Stimulated activated naive B cell treated with anti-CD40 and anti-IgM and Interleukin-4, amounts not matched to agents 10 μg/mL and 1 μg/mL and 100 μg/mL, for 72 hours (primary cell): ENCODE data around the gene NDST3.

Experiments
- ATAC-seq, 2 donors: fragments of 150-1000 bp; cut with Tn5 transposase; replicated peaks; 2 replicates each; pipeline ENCODE4 v1.10.0; 2021; ENCODE audit warnings: moderate library complexity in 1 of 2
- DNase-seq: peaks from one replicate; pipeline ENCODE4 v3.0.0; 2021
- H3K27ac Mint-ChIP-seq: one replicate; pipeline ENCODE4 v1.8.0; 2022; ENCODE audit warnings: mild to moderate bottlenecking, mixed read lengths
- H3K27me3 Mint-ChIP-seq, 2 donors: one replicate each; pipeline ENCODE4 v1.8.0; 2022; ENCODE audit warnings: mixed read lengths in 2 of 2
- H3K36me3 Mint-ChIP-seq, 2 donors: one replicate each; pipeline ENCODE4 v1.8.0; 2022; ENCODE audit warnings: mixed read lengths in 2 of 2, mild to moderate bottlenecking in 1 of 2
- H3K4me1 Mint-ChIP-seq, 2 donors: one replicate each; pipeline ENCODE4 v1.8.0; 2022; ENCODE audit warnings: mixed read lengths in 2 of 2, mild to moderate bottlenecking in 1 of 2
- H3K4me3 Mint-ChIP-seq, 2 donors: one replicate each; pipeline ENCODE4 v1.8.0; 2022; ENCODE audit warnings: mild to moderate bottlenecking in 2 of 2, mixed read lengths in 2 of 2, moderate library complexity in 1 of 2
- H3K9me3 Mint-ChIP-seq, 2 donors: one replicate each; pipeline ENCODE4 v1.8.0; 2022; ENCODE audit warnings: mixed read lengths in 2 of 2, mild to moderate bottlenecking in 1 of 2

The NDST3 gene

DNA sequence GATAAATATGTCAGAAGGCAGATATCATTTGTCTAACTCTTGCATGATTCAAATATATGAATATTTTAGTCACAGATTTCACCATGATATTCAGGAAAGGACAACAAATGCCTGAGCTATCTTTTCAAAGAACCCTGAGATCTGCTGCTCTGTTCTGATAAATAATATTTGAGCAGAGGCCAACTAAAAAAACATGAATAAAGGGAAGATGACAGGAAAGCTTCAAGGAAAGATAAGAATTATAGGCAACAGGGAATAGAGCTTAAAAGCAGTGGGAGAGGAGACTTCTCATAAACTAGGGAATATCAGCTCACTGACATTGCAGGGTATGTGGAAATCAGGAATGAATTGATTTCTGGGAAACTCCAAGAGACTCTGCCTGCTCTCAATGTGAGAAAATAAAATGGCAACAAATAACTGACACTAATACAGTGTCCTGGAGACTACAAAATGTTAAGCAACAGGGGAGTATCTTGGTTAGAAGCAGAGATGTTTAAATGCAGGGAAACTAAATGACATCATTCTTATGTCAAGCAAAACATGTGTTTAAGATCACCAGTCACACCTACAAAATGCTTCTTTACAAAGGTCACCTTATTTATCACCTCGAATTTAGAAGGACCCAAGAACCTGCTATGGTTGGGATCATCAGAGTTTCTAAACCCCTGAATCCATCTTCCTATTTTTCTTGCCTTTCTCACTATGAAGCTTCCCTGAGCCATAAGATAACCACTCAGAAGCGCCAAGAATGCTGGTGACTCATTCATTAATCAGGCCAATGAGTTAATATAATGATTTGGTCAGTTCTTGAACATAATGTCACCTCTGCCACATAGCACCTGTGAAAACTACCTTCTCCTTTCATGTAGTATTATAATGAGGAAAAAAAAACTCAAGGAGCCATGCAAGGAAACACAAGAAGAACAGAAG, 78.1 kb downstream of the NDST3 start:
- Mint-ChIP-seq H3K36me3 (no peaks in the 10 kb centered on the region), H3K9me3 (peaks cover 0 to 5% of the 10 kb centered on the region in 2 donors), H3K4me3 (no peak overlapping the region), H3K27me3 (no peaks in the 10 kb centered on the region), H3K27ac (no peak overlapping the region), H3K4me1 (peaks cover 0 to 6% of the 10 kb centered on the region in 2 donors)
- ATAC-seq (no peak), DNase-seq (no peak)

DNA sequence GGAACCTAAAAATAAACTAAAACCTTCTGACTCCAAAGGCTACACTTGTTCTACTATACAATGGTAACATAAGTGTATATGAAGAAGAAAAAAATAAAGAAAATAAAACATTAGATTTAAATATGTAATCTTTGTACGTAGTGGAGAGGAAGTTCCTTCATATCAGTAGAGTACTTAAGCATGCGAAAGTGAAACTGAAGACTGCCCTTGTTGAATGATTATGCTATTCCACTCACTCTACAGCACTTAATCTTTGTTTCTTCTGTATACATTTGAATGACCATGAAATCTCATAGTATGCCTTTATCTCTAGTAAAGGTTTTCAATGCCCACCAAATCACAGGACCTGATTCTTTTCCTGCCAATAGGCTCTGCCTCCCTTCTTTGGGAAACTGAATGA, 78.9 kb downstream of the NDST3 start:
- ATAC-seq (no peak), DNase-seq (no peak)
- H3K27ac Mint-ChIP-seq = no peak overlapping the region
- H3K36me3 Mint-ChIP-seq = no peaks in the 10 kb centered on the region
- peaks cover 0 to 3% of the 10 kb centered on the region in 2 donors for H3K9me3 Mint-ChIP-seq
- H3K4me3 Mint-ChIP-seq = no peak overlapping the region
- no peaks in the 10 kb centered on the region for H3K27me3 Mint-ChIP-seq
- peaks cover 0 to 6% of the 10 kb centered on the region in 2 donors for H3K4me1 Mint-ChIP-seq

DNA sequence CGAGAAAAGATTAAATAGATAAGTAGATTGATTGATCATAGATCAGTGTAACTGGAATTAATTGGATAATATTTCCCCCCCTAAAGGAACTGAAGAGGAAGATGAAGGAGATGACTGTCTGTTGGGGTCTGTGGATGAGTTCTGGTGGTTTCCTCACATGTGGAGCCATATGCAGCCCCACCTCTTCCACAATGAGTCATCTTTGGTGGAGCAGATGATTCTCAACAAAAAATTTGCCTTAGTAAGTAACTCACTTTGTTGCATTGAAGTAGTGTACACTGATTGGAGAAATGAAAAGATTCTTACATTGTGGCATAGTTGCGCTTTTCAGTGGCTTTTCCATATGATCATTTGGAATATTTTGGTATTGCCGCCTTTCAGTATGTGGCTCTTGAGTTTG, 80.4 kb downstream of the NDST3 start:
- Mint-ChIP-seq H3K9me3 (peaks cover 0 to 3% of the 10 kb centered on the region in 2 donors), H3K36me3 (no peaks in the 10 kb centered on the region), H3K27ac (no peak overlapping the region), H3K4me3 (no peak overlapping the region), H3K27me3 (no peaks in the 10 kb centered on the region), H3K4me1 (peaks cover 0 to 6% of the 10 kb centered on the region in 2 donors)
- ATAC-seq (no peak), DNase-seq (no peak)

DNA sequence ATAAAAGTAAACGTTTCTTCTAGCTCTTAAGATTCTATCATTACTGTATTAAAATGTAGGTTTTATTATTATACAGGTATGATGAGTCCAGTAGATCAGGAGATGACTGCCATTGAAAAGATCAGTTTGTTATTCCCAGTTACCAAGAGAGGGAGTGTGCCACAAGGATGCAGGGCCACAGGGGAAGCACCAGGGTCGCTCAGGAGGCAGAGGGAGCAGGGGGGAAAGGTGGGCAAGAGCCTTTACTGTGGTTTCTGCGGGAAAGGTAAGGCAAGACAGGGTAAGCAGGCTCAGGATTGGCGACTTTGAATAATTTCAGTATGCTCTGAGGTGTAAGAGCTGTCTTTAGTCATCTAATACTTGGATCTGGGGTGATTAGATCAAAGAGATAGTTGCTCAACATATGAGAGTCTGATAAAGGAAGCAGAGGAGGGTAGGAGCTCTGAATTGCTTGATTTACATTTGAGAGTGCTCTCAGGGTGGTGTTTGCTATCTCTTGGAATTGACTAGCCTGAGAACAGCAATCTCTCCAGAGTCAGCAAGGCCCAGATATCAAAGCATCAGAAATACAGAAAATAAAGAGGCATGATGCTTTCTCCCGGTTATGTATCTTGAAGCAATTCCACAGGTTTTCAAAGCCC, 86.0 kb downstream of the NDST3 start:
- Mint-ChIP-seq H3K27me3 (no peaks in the 10 kb centered on the region), H3K4me3 (no peak overlapping the region), H3K36me3 (no peaks in the 10 kb centered on the region), H3K4me1 (no peaks in the 10 kb centered on the region), H3K27ac (no peak overlapping the region), H3K9me3 (no peaks in the 10 kb centered on the region)
- ATAC-seq (no peak), DNase-seq (no peak)

DNA sequence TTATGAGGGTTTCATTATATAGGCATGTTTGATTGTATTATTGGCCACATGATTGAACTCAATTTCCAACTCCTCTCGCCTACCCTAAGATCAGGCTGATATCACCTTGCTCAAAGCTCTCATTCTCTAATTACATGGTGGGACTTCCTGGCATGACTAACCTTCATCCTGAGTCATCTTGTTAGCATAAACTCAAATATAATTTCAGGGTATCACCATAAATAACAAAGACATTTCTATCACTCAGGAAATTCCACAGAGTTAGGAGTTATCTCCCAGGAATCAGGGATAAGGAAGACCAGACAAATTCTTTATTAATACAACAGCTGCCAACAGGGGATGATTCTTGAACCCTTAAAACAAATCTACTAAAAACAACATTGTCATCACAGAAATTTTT, 90.7 kb downstream of the NDST3 start:
- Mint-ChIP-seq H3K27me3 (no peaks in the 10 kb centered on the region), H3K36me3 (no peaks in the 10 kb centered on the region), H3K9me3 (peaks cover 3 to 4% of the 10 kb centered on the region in 2 donors), H3K4me1 (no peaks in the 10 kb centered on the region), H3K4me3 (no peak overlapping the region), H3K27ac (no peak overlapping the region)
- ATAC-seq (no peak), DNase-seq (no peak)

DNA sequence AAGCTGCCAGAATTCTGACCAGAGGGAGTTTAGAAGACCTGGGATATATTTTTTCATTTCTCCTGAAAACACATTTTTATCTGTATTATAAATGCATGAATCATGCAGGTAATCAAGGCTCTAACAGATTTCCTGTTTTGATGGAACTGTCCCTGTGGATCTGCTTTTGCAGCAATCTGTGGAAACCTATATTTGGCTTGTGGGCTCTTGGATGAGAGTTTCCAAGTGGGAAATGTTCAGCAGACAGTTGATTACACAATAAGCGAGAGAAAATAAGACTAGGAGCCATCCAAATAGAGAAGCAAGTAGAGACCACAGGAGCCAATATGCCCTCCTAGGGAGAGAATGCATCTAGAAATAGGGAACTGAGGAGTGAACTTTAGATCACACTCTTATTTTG, 105.0 kb downstream of the NDST3 start:
- DNase-seq = no peak
- H3K9me3 Mint-ChIP-seq = peaks cover 0 to 2% of the 10 kb centered on the region in 2 donors
- H3K4me1 Mint-ChIP-seq = no peaks in the 10 kb centered on the region
- H3K36me3 Mint-ChIP-seq = no peaks in the 10 kb centered on the region
- no peak overlapping the region for H3K27ac Mint-ChIP-seq
- H3K27me3 Mint-ChIP-seq = no peaks in the 10 kb centered on the region
- no peak for ATAC-seq
- no peak overlapping the region for H3K4me3 Mint-ChIP-seq

DNA sequence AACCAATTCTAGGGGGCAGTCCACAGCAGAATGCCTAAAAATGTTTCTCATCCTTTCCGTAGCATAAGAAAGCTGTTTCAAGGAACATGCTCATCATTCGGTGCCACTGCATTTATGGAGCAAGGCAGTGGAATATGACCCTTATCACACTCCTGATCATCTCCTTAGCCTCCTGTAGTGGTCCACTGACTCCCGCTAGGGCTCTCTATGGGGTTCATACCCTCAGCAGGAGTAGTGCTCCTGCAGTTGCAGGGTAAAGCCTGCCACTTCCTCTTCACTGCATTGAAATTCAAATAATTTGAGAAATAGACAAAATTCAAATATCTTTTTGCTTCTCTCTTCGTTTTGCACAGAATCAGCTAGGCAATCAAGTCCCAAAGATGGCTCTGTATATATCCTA, 107.0 kb downstream of the NDST3 start:
- no peaks in the 10 kb centered on the region for H3K4me1 Mint-ChIP-seq
- DNase-seq (no peak), ATAC-seq (no peak)
- H3K36me3 Mint-ChIP-seq = no peaks in the 10 kb centered on the region
- no peak overlapping the region for H3K27ac Mint-ChIP-seq
- H3K4me3 Mint-ChIP-seq = no peak overlapping the region
- H3K9me3 Mint-ChIP-seq = peaks cover 0 to 2% of the 10 kb centered on the region in 2 donors
- H3K27me3 Mint-ChIP-seq = no peaks in the 10 kb centered on the region

DNA sequence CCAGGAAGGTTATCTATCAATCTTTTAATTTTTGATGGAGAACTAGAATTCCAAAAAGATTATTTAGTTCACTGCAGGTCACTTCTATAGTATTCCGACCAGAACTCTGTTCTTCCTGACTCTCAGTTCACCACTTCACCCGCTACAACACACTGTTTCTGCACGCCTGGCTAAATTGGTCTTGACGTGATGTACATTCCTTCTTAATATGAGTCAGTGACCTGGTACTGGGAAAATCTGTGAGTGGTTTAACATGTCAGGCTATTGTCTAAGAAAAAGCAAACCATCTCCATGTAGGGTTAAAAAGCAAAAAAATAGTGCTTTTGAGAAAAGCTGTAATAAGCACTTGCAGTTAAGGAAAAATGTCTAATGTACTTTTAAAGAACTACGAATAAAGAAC, 120.4 kb downstream of the NDST3 start:
- no peak overlapping the region for H3K4me3 Mint-ChIP-seq
- no peaks in the 10 kb centered on the region for H3K36me3 Mint-ChIP-seq
- no peaks in the 10 kb centered on the region for H3K4me1 Mint-ChIP-seq
- no peak for DNase-seq
- no peaks in the 10 kb centered on the region for H3K27me3 Mint-ChIP-seq
- ATAC-seq = no peak
- H3K9me3 Mint-ChIP-seq = peaks cover 4% of the 10 kb centered on the region in 2 donors
- H3K27ac Mint-ChIP-seq = no peak overlapping the region

DNA sequence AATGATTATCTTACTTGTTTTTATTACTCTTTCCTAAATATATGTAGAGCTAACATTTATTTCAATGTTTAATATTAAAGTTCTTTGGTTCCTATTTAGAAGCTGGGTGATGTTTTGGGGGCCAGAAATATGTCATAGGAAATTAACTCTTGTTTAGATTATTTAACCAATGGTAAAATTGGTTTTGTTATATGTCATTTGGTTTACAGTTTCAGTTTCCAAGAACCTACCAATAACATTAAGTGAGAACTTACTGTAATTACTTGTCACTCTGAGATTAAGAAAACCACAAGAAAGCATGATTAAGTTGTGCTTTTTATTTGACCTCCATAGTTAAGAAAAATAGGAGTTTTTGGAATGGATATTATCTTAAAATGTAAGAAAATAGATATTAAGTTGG, 121.2 kb downstream of the NDST3 start:
- Mint-ChIP-seq H3K27ac (no peak overlapping the region), H3K4me1 (no peaks in the 10 kb centered on the region), H3K4me3 (no peak overlapping the region), H3K9me3 (peaks cover 7 to 9% of the 10 kb centered on the region in 2 donors), H3K27me3 (no peaks in the 10 kb centered on the region), H3K36me3 (no peaks in the 10 kb centered on the region)
- DNase-seq = no peak
- ATAC-seq = no peak

DNA sequence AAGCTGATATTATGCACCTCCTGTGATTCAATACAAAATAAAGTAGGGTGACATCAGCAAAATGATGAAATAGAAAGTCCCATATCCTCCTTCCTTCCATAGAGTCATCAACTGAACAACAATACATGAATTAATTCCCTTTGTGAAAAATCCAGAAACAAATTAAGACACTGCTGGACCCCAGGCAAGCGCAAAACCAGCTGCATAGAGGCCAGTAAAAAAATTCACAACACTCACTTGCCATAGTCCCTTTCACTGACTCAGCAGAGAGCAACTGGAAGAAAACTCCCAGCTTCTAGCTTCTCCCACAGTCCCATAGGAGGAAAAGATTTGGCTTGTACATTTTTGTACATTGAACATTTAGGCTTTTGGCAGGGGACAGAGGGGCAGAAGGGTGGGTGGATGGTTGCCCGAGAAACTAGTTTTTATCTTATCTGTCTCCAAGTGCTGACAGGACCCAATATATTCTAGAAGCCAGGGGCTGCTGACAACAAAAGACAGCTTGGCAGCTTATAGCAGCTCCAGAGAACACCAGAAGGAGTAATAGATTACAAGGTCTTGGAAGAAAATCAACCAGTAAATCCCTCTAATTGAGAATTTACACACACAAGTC, 124.6 kb downstream of the NDST3 start:
- Mint-ChIP-seq H3K36me3 (no peaks in the 10 kb centered on the region), H3K27me3 (no peaks in the 10 kb centered on the region), H3K4me3 (no peak overlapping the region), H3K4me1 (no peaks in the 10 kb centered on the region), H3K27ac (no peak overlapping the region), H3K9me3 (peaks cover 7 to 9% of the 10 kb centered on the region in 2 donors)
- DNase-seq (no peak), ATAC-seq (no peak)

DNA sequence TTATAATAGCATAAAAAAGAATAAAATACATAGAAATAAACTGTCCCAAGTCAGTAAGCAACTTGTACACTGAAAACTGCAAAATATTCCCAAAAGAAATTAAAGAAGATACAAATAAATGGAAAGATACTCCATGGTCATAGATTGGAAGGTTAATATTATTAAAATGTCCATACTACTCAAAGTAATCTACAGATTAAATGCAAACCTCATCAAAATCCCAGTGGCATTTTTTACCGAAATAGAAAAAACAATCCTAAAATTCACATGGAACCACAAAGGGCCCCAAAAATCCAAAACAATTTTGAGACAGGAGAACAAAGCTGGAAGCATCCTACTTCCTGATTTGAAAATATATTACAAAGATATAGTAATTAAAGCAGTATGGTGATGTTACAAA, 133.0 kb downstream of the NDST3 start:
- Mint-ChIP-seq H3K27me3 (no peaks in the 10 kb centered on the region), H3K36me3 (no peaks in the 10 kb centered on the region), H3K4me1 (no peaks in the 10 kb centered on the region), H3K27ac (no peak overlapping the region), H3K4me3 (no peak overlapping the region), H3K9me3 (peaks cover 4% of the 10 kb centered on the region in 2 donors)
- no peak for ATAC-seq
- DNase-seq = no peak

DNA sequence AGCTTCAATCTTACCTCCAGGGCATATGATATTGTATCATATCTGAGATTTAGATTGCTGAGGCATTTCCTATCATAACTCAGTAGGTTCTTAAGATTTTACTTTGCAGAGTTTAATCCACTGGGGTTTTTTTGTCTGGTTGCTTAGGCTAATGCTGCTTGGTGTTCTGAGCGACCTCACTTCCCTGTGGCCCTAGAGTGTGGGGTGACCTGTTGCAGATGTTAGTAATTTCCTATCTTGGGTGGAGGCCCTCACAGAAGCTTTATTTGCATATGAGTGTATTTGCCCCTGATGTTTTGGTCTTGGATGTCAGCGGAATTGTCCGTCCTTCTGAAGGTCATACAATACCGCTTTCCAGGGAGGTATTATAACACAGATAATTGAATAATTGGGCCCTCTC, 137.1 kb downstream of the NDST3 start:
- Mint-ChIP-seq H3K4me3 (no peak overlapping the region), H3K4me1 (no peaks in the 10 kb centered on the region), H3K27me3 (no peaks in the 10 kb centered on the region), H3K36me3 (no peaks in the 10 kb centered on the region), H3K27ac (no peak overlapping the region), H3K9me3 (peaks cover 2 to 4% of the 10 kb centered on the region in 2 donors)
- DNase-seq (no peak), ATAC-seq (no peak)

DNA sequence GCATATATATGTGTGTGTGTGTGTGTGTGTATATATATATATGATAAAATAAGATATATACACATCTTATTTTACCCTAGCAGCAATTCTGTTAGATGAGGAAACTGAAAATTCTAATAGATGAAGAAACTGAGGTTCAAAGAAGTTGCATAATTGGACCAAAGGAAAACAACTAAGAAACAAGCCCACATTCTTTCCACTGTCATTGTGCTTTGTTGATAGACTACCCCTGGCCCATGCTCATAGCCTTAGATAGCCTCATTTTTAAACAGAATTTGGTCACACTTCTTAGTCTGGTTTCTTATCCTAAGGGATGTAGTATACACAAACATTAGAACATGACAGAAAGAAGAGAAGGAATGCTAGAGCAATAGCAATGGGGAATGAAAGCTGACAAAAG, 138.8 kb downstream of the NDST3 start:
- Mint-ChIP-seq H3K4me1 (no peaks in the 10 kb centered on the region), H3K27ac (no peak overlapping the region), H3K9me3 (no peaks in the 10 kb centered on the region), H3K4me3 (no peak overlapping the region), H3K27me3 (no peaks in the 10 kb centered on the region), H3K36me3 (no peaks in the 10 kb centered on the region)
- DNase-seq (no peak), ATAC-seq (no peak)

DNA sequence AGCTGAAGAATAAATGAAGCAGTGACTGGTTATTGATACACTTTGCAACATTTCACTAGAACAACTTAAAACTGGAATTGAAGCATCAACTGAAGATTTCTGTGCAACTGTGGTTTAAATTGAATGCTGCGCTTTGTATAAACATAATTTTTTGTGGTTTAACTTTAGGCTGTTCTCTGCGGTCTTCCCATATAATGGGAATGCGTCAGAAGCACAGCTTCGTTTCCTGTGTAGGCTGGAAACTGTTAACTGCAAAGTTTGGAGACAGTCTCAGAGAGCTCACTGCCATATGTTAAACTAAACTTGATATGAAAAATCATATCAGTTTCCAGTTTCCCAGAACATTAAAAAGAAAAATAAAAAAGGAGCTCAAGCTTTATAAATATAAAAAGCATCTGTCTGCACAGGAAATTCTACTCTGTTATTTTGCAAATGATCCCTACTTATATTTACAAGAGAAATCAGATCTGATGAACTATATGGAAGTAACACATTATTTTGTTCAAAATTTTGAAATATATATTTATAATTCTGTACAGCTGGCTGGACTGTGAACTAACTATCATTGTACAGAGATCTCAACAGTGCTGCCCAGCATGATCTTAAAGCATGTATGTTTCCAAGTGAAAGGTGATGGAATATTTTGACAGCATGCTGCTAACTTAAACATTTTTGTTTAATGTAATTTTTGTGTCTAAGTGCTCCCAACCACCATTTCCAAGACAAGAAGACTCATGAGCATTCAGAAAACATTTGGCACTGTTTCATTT, 139.9 kb downstream of the NDST3 start:
- Mint-ChIP-seq H3K27me3 (no peaks in the 10 kb centered on the region), H3K27ac (no peak overlapping the region), H3K4me3 (no peak overlapping the region), H3K4me1 (no peaks in the 10 kb centered on the region), H3K36me3 (no peaks in the 10 kb centered on the region), H3K9me3 (peaks cover 0 to 2% of the 10 kb centered on the region in 2 donors)
- no peak for ATAC-seq
- no peak for DNase-seq
